ENCODE results near the gene SPAG9. TPM values are rescaled to one million over a fixed set of nuclear protein-coding genes. Genes with fewer than 3 reads are reported as not detected.

Gene SPAG9
- total RNA-seq, 4 donors from 2014 or later = 37.0 to 131 (median 116) TPM

DNA sequence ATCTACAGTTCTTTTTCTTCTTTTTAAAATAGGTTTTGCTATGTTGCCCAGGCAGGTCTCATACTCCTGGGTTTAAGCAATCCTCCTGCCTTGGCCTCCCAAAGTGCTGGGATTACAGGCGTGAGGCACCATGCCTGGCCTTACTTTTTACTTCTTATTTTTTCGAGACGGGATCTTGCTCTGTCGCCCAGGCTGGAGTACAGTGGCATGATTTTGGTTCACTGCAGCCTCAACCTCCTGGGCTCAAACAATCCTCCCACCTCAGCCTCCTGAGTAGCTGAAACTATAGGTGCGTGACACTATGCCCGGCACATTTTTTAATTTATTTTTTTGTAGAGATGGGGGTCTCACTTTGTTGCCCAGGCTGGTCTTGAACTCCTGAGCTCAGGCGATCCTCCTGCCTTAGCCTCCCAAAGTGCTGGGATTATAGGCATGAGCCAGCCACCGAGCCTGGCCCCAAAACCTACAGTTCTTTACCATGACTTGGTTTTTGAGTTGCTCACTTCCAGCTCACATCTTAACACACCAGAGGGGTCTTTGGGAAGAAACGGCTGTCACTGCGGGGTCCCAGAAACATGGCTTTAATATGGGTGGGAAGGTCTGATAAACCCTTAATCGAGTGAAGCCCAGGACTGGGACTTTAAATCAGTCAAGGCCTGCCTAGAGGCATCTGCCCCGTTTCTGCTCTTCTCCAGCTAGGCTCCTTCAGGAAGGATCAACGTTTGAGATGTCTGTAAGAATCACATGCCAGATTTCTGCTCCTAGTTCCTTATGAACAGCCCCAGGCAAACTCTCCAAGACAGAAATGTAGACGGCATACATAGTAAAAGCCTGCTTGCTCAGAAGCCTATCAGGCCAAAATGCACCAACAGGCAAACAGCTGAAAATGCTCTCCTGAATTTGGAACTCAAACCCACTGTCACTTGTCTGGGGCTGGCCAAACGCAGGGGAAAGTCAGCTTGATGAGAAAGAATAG, 162.8 kb downstream of the SPAG9 start:
- intact Hi-C loops (cut with DNase I; ENCODE audit: low total_unique reads) = no loop called here

DNA sequence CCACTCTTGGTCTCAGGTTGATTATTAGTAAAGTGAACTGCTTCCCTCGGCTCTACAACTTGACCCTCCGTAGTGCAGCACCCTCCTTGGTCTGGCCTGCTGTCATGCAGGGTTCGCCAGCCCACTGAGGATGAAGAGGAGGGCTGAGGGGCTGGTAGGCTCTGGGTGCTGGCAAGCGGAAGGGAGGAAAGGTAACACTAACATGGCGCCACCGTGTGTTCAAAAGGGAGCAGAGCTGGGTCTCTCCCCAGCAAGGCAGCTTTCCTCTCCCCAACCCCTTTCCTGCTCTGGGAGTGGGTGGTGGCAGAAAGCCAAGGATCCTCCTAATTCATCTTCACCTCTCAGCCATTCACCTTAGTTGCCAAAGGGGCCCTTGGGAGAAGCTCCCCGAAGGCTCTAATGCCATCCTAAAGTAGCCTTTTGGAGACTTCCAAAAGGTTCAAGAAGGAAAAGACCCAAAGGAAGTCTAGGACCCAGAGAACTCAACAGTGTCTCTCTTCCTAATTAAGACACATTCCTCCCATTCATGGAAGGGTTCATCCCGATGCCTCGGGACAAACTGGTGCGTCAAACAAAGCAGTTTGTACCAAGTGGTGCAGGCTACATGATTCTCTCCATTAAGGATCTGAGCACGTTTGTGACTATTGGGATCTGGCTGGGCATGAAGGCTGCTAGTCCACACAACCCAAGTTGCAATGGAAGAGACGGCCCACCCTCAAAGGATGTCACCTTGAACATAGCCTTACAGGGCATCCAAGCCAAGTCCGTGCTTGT, 163.7 kb downstream of the SPAG9 start:
- Histone ChIP-seq H3K27ac (peak overlapping the region in 3 of 4 donors; percentile 45 to 70 (median 57)), H3K4me1 (peaks cover 7 to 28% (median 25%) of the 10 kb centered on the region in 4 donors), H3K4me3 (no peak overlapping the region), H3K36me3 (peaks cover 0 to 2% (median 0%) of the 10 kb centered on the region in 4 donors), H3K27me3 (no peaks in the 10 kb centered on the region), H3K9me3 (no peaks in the 10 kb centered on the region)
- in situ Hi-C loops (cut with MboI; ENCODE audit: low pct_ligation_motif_present in 1 of 4, low pct_unique_long_range_greater_than_20kb in 1 of 4, low sequenced_read_pairs in 3 of 4) (loop anchor here (5.0 to 25.0 kb wide), 3 partner anchors 105 to 420 kb away; partner anchors contain the start of genes EPN3 (in 1 of the 4) and SPATA20 (in 1 of the 4)), intact Hi-C loops (cut with DNase I; ENCODE audit: low total_unique reads) (loop anchor here (1.0 kb wide), 1 partner anchor 105 kb away; no protein-coding TSS in a partner anchor)
- DNase-seq = peak; percentile 68
- WGBS, 2 donors (ENCODE audit: low coverage in 1 of 2) = 20 to 48% methylated on average over 1 to 13 of the region's 13 CpGs
- TF ChIP-seq, protein P1, sequence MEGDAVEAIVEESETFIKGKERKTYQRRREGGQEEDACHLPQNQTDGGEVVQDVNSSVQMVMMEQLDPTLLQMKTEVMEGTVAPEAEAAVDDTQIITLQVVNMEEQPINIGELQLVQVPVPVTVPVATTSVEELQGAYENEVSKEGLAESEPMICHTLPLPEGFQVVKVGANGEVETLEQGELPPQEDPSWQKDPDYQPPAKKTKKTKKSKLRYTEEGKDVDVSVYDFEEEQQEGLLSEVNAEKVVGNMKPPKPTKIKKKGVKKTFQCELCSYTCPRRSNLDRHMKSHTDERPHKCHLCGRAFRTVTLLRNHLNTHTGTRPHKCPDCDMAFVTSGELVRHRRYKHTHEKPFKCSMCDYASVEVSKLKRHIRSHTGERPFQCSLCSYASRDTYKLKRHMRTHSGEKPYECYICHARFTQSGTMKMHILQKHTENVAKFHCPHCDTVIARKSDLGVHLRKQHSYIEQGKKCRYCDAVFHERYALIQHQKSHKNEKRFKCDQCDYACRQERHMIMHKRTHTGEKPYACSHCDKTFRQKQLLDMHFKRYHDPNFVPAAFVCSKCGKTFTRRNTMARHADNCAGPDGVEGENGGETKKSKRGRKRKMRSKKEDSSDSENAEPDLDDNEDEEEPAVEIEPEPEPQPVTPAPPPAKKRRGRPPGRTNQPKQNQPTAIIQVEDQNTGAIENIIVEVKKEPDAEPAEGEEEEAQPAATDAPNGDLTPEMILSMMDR (IDR thresholded peaks at IDR 0.05) = peak; percentile 60 to 83 (median 73)
- no peak for TF ChIP-seq POLR2AphosphoS5 (IDR thresholded peaks at IDR 0.05)

More for the DNA sequence above, 162.8 kb downstream of the SPAG9 start:
- Histone ChIP-seq H3K36me3 (peaks cover 0 to 2% (median 0%) of the 10 kb centered on the region in 4 donors), H3K4me3 (no peak overlapping the region), H3K27me3 (no peaks in the 10 kb centered on the region), H3K9me3 (no peaks in the 10 kb centered on the region), H3K27ac (peak overlapping the region in 1 of 4 donors; percentile 28), H3K4me1 (peaks cover 7 to 25% (median 23%) of the 10 kb centered on the region in 4 donors)
- in situ Hi-C loops (cut with MboI; ENCODE audit: low pct_ligation_motif_present in 1 of 4, low pct_unique_long_range_greater_than_20kb in 1 of 4, low sequenced_read_pairs in 3 of 4) = loop anchor here (5.0 to 25.0 kb wide), 3 partner anchors 106 to 421 kb away; partner anchors contain the start of genes EPN3 (in 1 of the 4) and SPATA20 (in 1 of the 4)
- WGBS, 2 donors (ENCODE audit: low coverage in 1 of 2) = 82 to 91% methylated on average over 6 to 15 of the region's 15 CpGs
- no peak for TF ChIP-seq POLR2AphosphoS5 (IDR thresholded peaks at IDR 0.05)
- no peak for TF ChIP-seq POLR2A (IDR thresholded peaks at IDR 0.05)
- no peak for TF ChIP-seq EP300 (IDR thresholded peaks at IDR 0.05; ENCODE audit: low read depth)
- TF ChIP-seq, protein P1 (IDR thresholded peaks at IDR 0.05) = no peak
- no peak for DNase-seq

DNA sequence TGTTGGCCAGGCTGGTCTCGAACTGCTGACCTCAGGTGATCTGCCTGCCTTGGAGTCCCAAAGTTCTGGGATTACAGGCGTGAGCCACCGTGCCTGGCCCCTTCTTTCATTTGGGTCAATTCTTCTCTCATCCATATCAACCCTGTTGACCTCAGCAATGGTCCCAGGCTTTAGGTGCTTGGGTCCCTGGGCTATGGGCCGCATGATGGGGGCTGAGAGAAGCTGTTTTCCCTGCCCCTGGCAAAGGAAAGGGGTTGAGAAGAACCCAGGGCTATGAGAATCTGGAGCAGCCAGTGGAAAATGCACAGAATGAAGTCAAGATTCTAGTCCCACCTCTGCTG, 164.3 kb downstream of the SPAG9 start:
- peak overlapping the region in 3 of 4 donors; percentile 45 to 70 (median 57) for H3K27ac ChIP-seq

More for the DNA sequence above, 164.3 kb downstream of the SPAG9 start:
- WGBS, 2 donors (ENCODE audit: low coverage in 1 of 2) = 86% methylated on average over 4 of the region's 4 CpGs; no CpG with 5 or more reads in 1 of the 2 donors
- intact Hi-C loops (cut with DNase I; ENCODE audit: low total_unique reads) = loop anchor here (1.0 kb wide), 1 partner anchor 104 kb away; no protein-coding TSS in a partner anchor
- TF ChIP-seq EP300 (IDR thresholded peaks at IDR 0.05; ENCODE audit: low read depth) (no peak), POLR2AphosphoS5 (IDR thresholded peaks at IDR 0.05) (no peak), POLR2A (IDR thresholded peaks at IDR 0.05) (no peak)
- TF ChIP-seq, protein P1 (IDR thresholded peaks at IDR 0.05) = no peak
- Histone ChIP-seq H3K9me3 (no peaks in the 10 kb centered on the region), H3K36me3 (peaks cover 0 to 2% (median 0%) of the 10 kb centered on the region in 4 donors), H3K4me1 (peaks cover 7 to 32% (median 26%) of the 10 kb centered on the region in 4 donors), H3K27me3 (no peaks in the 10 kb centered on the region), H3K4me3 (no peak overlapping the region)
- in situ Hi-C loops (cut with MboI; ENCODE audit: low pct_ligation_motif_present in 1 of 4, low pct_unique_long_range_greater_than_20kb in 1 of 4, low sequenced_read_pairs in 3 of 4) = loop anchor here (5.0 to 25.0 kb wide), 3 partner anchors 104 to 419 kb away; partner anchors contain the start of genes EPN3 (in 1 of the 4) and SPATA20 (in 1 of the 4)
- no peak for DNase-seq
